SK-N-SH treated with all-trans-retinoic acid at 6 μM for 48 hours (cell line): ENCODE results near the gene COL4A5.

Experiments
- ATAC-seq: fragments of 200-7000 bp; cut with Tn5 transposase; 3 replicates; pipeline ENCODE4 v1.9.1; 2020; ENCODE audit warnings: mild to moderate bottlenecking, moderate library complexity
- ARNTL ChIP-seq: fragments of 450-650 bp; formaldehyde crosslinking; IDR thresholded peaks from 2 replicates; pipeline ENCODE4 v1.5.0; 2020; ENCODE audit warnings: low read depth, mild to moderate bottlenecking, moderate library complexity, borderline replicate concordance
- BACH2 ChIP-seq: fragments of 250-450 bp; sonication (Bioruptor Pico); IDR thresholded peaks from 2 replicates; pipeline ENCODE4 v1.9.0; 2021; ENCODE audit warnings: mild to moderate bottlenecking, borderline replicate concordance
- CREB5 ChIP-seq: fragments of 250-450 bp; sonication (Bioruptor Pico); IDR thresholded peaks from 2 replicates; pipeline ENCODE4 v1.5.1; 2020; ENCODE audit warnings: low read depth, mild to moderate bottlenecking, moderate library complexity
- CSDC2 ChIP-seq: fragments of 250-450 bp; sonication (Bioruptor Pico); IDR thresholded peaks from 2 replicates; pipeline ENCODE4 v1.5.0; 2020; ENCODE audit warnings: mild to moderate bottlenecking, moderate library complexity
- CSRNP3 ChIP-seq: fragments of 250-450 bp; sonication (Bioruptor Pico); IDR thresholded peaks from 2 replicates; pipeline ENCODE4 v1.5.1; 2021; ENCODE audit warnings: mild to moderate bottlenecking, moderate library complexity
- ESRRG ChIP-seq: fragments of 250-450 bp; sonication (Bioruptor Pico); IDR thresholded peaks from 2 replicates; pipeline ENCODE4 v1.6.1; 2021; ENCODE audit warnings: mild to moderate bottlenecking
- GLIS3 ChIP-seq: fragments of 250-450 bp; sonication (Bioruptor Pico); IDR thresholded peaks from 2 replicates; pipeline ENCODE4 v1.5.0; 2020; ENCODE audit warnings: mild to moderate bottlenecking, moderate library complexity
- ISL1 ChIP-seq: fragments of 250-450 bp; sonication (Bioruptor Pico); IDR thresholded peaks from 2 replicates; pipeline ENCODE4 v2.1.2; 2022; ENCODE audit warnings: mild to moderate bottlenecking, moderate library complexity
- OSR1 ChIP-seq: fragments of 250-450 bp; sonication (Bioruptor Pico); IDR thresholded peaks from 2 replicates; pipeline ENCODE4 v1.8.0; 2022; ENCODE audit warnings: moderate library complexity, mild to moderate bottlenecking, inconsistent platforms
- PATZ1 ChIP-seq: fragments of 250-450 bp; sonication (Bioruptor Pico); IDR thresholded peaks from 2 replicates; pipeline ENCODE4 v1.8.0; 2020; ENCODE audit warnings: mild to moderate bottlenecking, moderate library complexity, borderline replicate concordance
- POU6F1 ChIP-seq: fragments of 250-450 bp; sonication (Bioruptor Pico); IDR thresholded peaks from 2 replicates; pipeline ENCODE4 v1.8.0; 2021; ENCODE audit warnings: low read depth, mild to moderate bottlenecking, moderate library complexity, borderline replicate concordance
- PPARA ChIP-seq: fragments of 250-450 bp; sonication (Bioruptor Pico); IDR thresholded peaks from 2 replicates; pipeline ENCODE4 v1.5.0; 2020; ENCODE audit warnings: mild to moderate bottlenecking, borderline replicate concordance
- RARB ChIP-seq: fragments of 250-450 bp; sonication (Bioruptor Pico); IDR thresholded peaks from 2 replicates; pipeline ENCODE4 v1.8.0; 2021; ENCODE audit warnings: mild to moderate bottlenecking, moderate library complexity
- SNAI2 ChIP-seq: fragments of 250-450 bp; sonication (Bioruptor Pico); IDR thresholded peaks from 2 replicates; pipeline ENCODE4 v1.5.0; 2020; ENCODE audit warnings: mild to moderate bottlenecking, moderate library complexity
- TCF4 ChIP-seq: fragments of 250-450 bp; sonication (Bioruptor Pico); IDR thresholded peaks from 2 replicates; pipeline ENCODE4 v1.8.0; 2021; ENCODE audit warnings: mild to moderate bottlenecking, moderate library complexity, borderline replicate concordance
- TOX ChIP-seq: fragments of 250-450 bp; sonication (Bioruptor Pico); IDR thresholded peaks from 2 replicates; pipeline ENCODE4 v1.8.0; 2021; ENCODE audit warnings: mild to moderate bottlenecking, moderate library complexity, borderline replicate concordance
- ZC3H10 ChIP-seq: fragments of 250-450 bp; sonication (Bioruptor Pico); IDR thresholded peaks from 2 replicates; pipeline ENCODE4 v1.5.1; 2021; ENCODE audit warnings: mild to moderate bottlenecking, moderate library complexity
- ZFP3 ChIP-seq: fragments of 250-450 bp; sonication (Bioruptor Pico); IDR thresholded peaks from 2 replicates; pipeline ENCODE4 v1.5.0; 2020; ENCODE audit warnings: mild to moderate bottlenecking, moderate library complexity
- ZFP30 ChIP-seq: fragments of 450-650 bp; formaldehyde crosslinking; IDR thresholded peaks from 2 replicates; pipeline ENCODE4 v1.5.0; 2022; ENCODE audit warnings: mild to moderate bottlenecking, moderate library complexity
- ZNF565 ChIP-seq: fragments of 450-650 bp; formaldehyde crosslinking; conservative IDR thresholded peaks from 2 replicates; pipeline ENCODE4 v1.5.0; 2020; ENCODE audit warnings: low read depth, mild to moderate bottlenecking, moderate library complexity
- ZNF70 ChIP-seq: fragments of 450-650 bp; formaldehyde crosslinking; IDR thresholded peaks from 2 replicates; pipeline ENCODE4 v1.5.0; 2020; ENCODE audit warnings: mild to moderate bottlenecking, moderate library complexity
- ZNF8 ChIP-seq: fragments of 450-650 bp; formaldehyde crosslinking; IDR thresholded peaks from 2 replicates; pipeline ENCODE4 v1.5.0; 2020; ENCODE audit warnings: mild to moderate bottlenecking, moderate library complexity

Gene COL4A5

GRCh38 chrX:108557580-108557979 is 117.9 kb downstream of the COL4A5 start:
- ATAC-seq, result no peak
- TF ChIP-seq PPARA, result no peak
- TF ChIP-seq RARB (CRISPR knock-in tag), result no peak
- TF ChIP-seq TCF4 (CRISPR knock-in tag), result no peak
- TF ChIP-seq ZNF70 (CRISPR knock-in tag), result no peak
- TF ChIP-seq SNAI2, result no peak
- no peak for TF ChIP-seq ISL1 (CRISPR knock-in tag)
- no peak for TF ChIP-seq OSR1 (CRISPR knock-in tag)

GRCh38 chrX:108558217-108558616 is 118.6 kb downstream of the COL4A5 start:
- ATAC-seq, result no peak

GRCh38 chrX:108573136-108573535 is 133.5 kb downstream of the COL4A5 start:
- no peak for ATAC-seq
- TF ChIP-seq SNAI2, result no peak
- TF ChIP-seq OSR1 (CRISPR knock-in tag), result no peak
- no peak for TF ChIP-seq TOX (CRISPR knock-in tag)
- TF ChIP-seq ARNTL (CRISPR knock-in tag), result no peak
- no peak for TF ChIP-seq PATZ1 (CRISPR knock-in tag)
- TF ChIP-seq ZFP3 (CRISPR knock-in tag), result no peak
- TF ChIP-seq PPARA, result no peak
- no peak for TF ChIP-seq POU6F1
- no peak for TF ChIP-seq ZNF565 (CRISPR knock-in tag)
- TF ChIP-seq TCF4 (CRISPR knock-in tag), result no peak
- TF ChIP-seq GLIS3 (CRISPR knock-in tag), result no peak
- no peak for TF ChIP-seq CREB5 (CRISPR knock-in tag)
- TF ChIP-seq CSRNP3 (CRISPR knock-in tag), result no peak
- no peak for TF ChIP-seq ESRRG (CRISPR knock-in tag)
- no peak for TF ChIP-seq BACH2

More at GRCh38 chrX:108558217-108558616, 118.6 kb downstream of the COL4A5 start:
- TF ChIP-seq TOX (CRISPR knock-in tag) (no peak), BACH2 (no peak), CSDC2 (CRISPR knock-in tag) (no peak), ZC3H10 (CRISPR knock-in tag) (no peak), OSR1 (CRISPR knock-in tag) (no peak), ZNF8 (no peak), ISL1 (CRISPR knock-in tag) (no peak), GLIS3 (CRISPR knock-in tag) (no peak), ZFP3 (CRISPR knock-in tag) (no peak), CSRNP3 (CRISPR knock-in tag) (no peak), ESRRG (CRISPR knock-in tag) (no peak), PATZ1 (CRISPR knock-in tag) (no peak), CREB5 (CRISPR knock-in tag) (no peak), ZNF565 (CRISPR knock-in tag) (no peak), ZFP30 (CRISPR knock-in tag) (no peak)
